ENCODE results near the gene KLHL29. TPM values are rescaled to one million over a fixed set of nuclear protein-coding genes. Genes with fewer than 3 reads are reported as not detected.

Gene KLHL29
- total and polyA plus RNA-seq, 2 donors, result 1.4 to 2.9 TPM

- 97% methylated on average over 7 of the region's 7 CpGs for WGBS
- peaks cover 0 to 7% of the 10 kb centered on the region in 2 donors for H3K9me3 ChIP-seq (ENCODE audit: control insufficient read depth in 2 of 2, insufficient read depth in 1 of 2, low read length in 1 of 2)
- no peaks in the 10 kb centered on the region for H3K36me3 ChIP-seq (ENCODE audit: control insufficient read depth in 2 of 2, insufficient read depth in 2 of 2, low read length in 1 of 2)
- no peak for DNase-seq (ENCODE audit: low read depth in 6 of 9, low spot score in 9 of 9)
- peaks cover 0 to 3% of the 10 kb centered on the region in 2 donors for H3K4me1 ChIP-seq (ENCODE audit: control insufficient read depth in 2 of 2, insufficient read depth in 2 of 2, low read length in 2 of 2)
- no peaks in the 10 kb centered on the region for H3K27me3 ChIP-seq (ENCODE audit: control insufficient read depth in 2 of 2, insufficient read depth in 1 of 2, low read length in 1 of 2)
- no peak overlapping the region for H3K4me3 ChIP-seq (ENCODE audit: low read length in 2 of 2)
- no peak overlapping the region for H3K27ac ChIP-seq (ENCODE audit: low read depth in 1 of 2, low read length in 1 of 2)
Observed at GRCh38 chr2:23675506-23675905, 290.5 kb downstream of the KLHL29 start.

DNA sequence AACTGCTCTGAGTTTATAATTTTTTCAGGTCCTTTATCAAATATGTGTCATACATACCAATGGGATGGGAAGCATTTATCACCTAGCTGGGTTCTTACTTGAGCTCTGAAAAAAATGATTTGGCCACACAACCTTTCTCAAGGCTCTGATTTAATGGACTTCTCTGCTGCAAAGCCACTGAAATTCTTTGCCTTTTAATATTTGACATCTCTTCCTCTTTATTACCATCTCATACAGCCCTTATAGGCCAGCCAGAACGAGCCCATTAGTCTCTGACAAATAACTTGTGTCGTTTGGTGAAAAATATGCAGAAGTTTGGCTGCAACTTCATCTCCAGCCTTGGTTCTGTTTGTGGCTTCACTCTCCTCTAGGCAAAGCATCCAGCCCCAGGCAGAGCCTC, 292.9 kb downstream of the KLHL29 start:
- Histone ChIP-seq H3K27me3 (ENCODE audit: control insufficient read depth in 2 of 2, insufficient read depth in 1 of 2, low read length in 1 of 2) (no peaks in the 10 kb centered on the region), H3K4me1 (ENCODE audit: control insufficient read depth in 2 of 2, insufficient read depth in 2 of 2, low read length in 2 of 2) (peaks cover 0 to 3% of the 10 kb centered on the region in 2 donors), H3K27ac (ENCODE audit: low read depth in 1 of 2, low read length in 1 of 2) (no peak overlapping the region), H3K9me3 (ENCODE audit: control insufficient read depth in 2 of 2, insufficient read depth in 1 of 2, low read length in 1 of 2) (peaks cover 0 to 7% of the 10 kb centered on the region in 2 donors), H3K36me3 (ENCODE audit: control insufficient read depth in 2 of 2, insufficient read depth in 2 of 2, low read length in 1 of 2) (no peaks in the 10 kb centered on the region), H3K4me3 (ENCODE audit: low read length in 2 of 2) (no peak overlapping the region)
- WGBS, result 86% methylated on average over 2 of the region's 2 CpGs
- no peak for DNase-seq (ENCODE audit: low read depth in 6 of 9, low spot score in 9 of 9)

DNA sequence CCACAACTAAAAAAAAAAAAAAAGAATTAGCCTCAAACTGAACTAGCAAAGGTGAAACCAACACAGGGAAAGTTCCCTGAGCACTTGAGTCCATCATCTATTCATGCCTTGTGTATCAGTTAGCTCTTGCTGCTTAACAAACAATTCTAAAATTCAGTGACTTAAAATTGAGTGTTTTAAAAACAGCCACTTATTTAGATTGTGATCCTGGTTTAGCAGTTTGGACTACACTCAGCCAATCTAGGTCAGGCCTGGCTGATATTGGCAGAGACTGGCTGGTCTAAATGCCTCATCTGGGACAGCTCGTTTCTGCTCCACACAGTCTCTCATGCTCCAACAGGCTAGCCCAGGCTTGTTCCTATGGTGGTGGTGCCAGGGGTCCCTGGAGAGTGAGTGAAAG, 294.1 kb downstream of the KLHL29 start:
- Histone ChIP-seq H3K27me3 (ENCODE audit: control insufficient read depth in 2 of 2, insufficient read depth in 1 of 2, low read length in 1 of 2) (no peaks in the 10 kb centered on the region), H3K9me3 (ENCODE audit: control insufficient read depth in 2 of 2, insufficient read depth in 1 of 2, low read length in 1 of 2) (peaks cover 0 to 7% of the 10 kb centered on the region in 2 donors), H3K36me3 (ENCODE audit: control insufficient read depth in 2 of 2, insufficient read depth in 2 of 2, low read length in 1 of 2) (no peaks in the 10 kb centered on the region), H3K27ac (ENCODE audit: low read depth in 1 of 2, low read length in 1 of 2) (no peak overlapping the region), H3K4me3 (ENCODE audit: low read length in 2 of 2) (no peak overlapping the region), H3K4me1 (ENCODE audit: control insufficient read depth in 2 of 2, insufficient read depth in 2 of 2, low read length in 2 of 2) (peaks cover 0 to 2% of the 10 kb centered on the region in 2 donors)
- no peak for DNase-seq (ENCODE audit: low read depth in 6 of 9, low spot score in 9 of 9)
- 86% methylated on average over 1 of the region's 1 CpG for WGBS

GRCh38 chr2:23680951-23681350, 296.0 kb downstream of the KLHL29 start:
- DNase-seq (ENCODE audit: low read depth in 6 of 9, low spot score in 9 of 9), result no peak
- WGBS, result 96% methylated on average over 8 of the region's 8 CpGs
- no peak overlapping the region for H3K27ac ChIP-seq (ENCODE audit: low read depth in 1 of 2, low read length in 1 of 2)
- H3K27me3 ChIP-seq (ENCODE audit: control insufficient read depth in 2 of 2, insufficient read depth in 1 of 2, low read length in 1 of 2), result peaks cover 0 to 10% of the 10 kb centered on the region in 2 donors
- H3K4me3 ChIP-seq (ENCODE audit: low read length in 2 of 2), result no peak overlapping the region
- no peaks in the 10 kb centered on the region for H3K9me3 ChIP-seq (ENCODE audit: control insufficient read depth in 2 of 2, insufficient read depth in 1 of 2, low read length in 1 of 2)
- peaks cover 0 to 6% of the 10 kb centered on the region in 2 donors for H3K4me1 ChIP-seq (ENCODE audit: control insufficient read depth in 2 of 2, insufficient read depth in 2 of 2, low read length in 2 of 2)
- no peaks in the 10 kb centered on the region for H3K36me3 ChIP-seq (ENCODE audit: control insufficient read depth in 2 of 2, insufficient read depth in 2 of 2, low read length in 1 of 2)

DNA sequence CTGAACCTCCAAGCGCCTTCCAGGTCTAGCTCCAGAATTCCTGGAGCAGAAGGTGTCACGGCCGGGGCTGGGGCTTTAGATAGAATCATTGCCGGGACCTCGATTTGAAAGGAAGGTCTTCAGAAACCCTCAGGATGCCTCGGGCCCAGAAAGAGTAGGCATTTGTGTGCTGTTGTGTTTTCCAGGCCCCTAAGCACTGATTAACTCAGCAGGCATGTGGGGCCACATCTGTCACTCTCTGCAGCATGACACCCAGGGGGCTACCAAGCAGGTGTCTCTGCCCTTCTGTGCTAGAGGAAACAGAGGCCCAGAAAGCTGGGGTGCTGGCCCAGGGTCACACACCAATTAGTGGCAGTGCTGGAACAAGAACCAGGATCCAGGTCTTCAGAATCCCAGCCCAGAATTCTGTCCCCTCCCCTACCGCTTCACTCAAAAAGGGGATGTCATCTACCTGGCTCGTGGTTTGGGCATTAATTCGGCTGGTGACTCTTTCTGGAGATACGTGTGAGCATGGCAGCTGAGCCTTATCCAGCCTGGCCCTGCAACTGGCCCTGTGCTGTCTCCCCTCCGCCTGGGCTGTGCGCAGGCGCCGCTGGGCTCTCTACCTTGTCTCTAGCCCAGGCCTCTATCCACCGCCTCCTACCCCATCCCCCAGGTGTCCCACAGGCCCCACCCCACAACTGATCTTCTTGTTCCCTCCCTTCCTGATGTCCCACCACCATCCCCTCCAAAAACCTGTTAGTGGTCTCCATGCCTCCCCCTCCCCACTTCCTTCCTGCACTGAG, 296.6 kb downstream of the KLHL29 start:
- DNase-seq (ENCODE audit: low read depth in 6 of 9, low spot score in 9 of 9), result no peak
- WGBS, result 96% methylated on average over 15 of the region's 15 CpGs
- H3K27me3 ChIP-seq (ENCODE audit: control insufficient read depth in 2 of 2, insufficient read depth in 1 of 2, low read length in 1 of 2), result peaks cover 0 to 10% of the 10 kb centered on the region in 2 donors
- H3K9me3 ChIP-seq (ENCODE audit: control insufficient read depth in 2 of 2, insufficient read depth in 1 of 2, low read length in 1 of 2), result no peaks in the 10 kb centered on the region
- no peaks in the 10 kb centered on the region for H3K36me3 ChIP-seq (ENCODE audit: control insufficient read depth in 2 of 2, insufficient read depth in 2 of 2, low read length in 1 of 2)
- no peak overlapping the region for H3K27ac ChIP-seq (ENCODE audit: low read depth in 1 of 2, low read length in 1 of 2)
- no peak overlapping the region for H3K4me3 ChIP-seq (ENCODE audit: low read length in 2 of 2)
- peaks cover 0 to 6% of the 10 kb centered on the region in 2 donors for H3K4me1 ChIP-seq (ENCODE audit: control insufficient read depth in 2 of 2, insufficient read depth in 2 of 2, low read length in 2 of 2)

GRCh38 chr2:23682481-23682880, 297.5 kb downstream of the KLHL29 start:
- DNase-seq (ENCODE audit: low read depth in 6 of 9, low spot score in 9 of 9), result no peak
- 95% methylated on average over 11 of the region's 11 CpGs for WGBS
- Histone ChIP-seq H3K27ac (ENCODE audit: low read depth in 1 of 2, low read length in 1 of 2) (no peak overlapping the region), H3K27me3 (ENCODE audit: control insufficient read depth in 2 of 2, insufficient read depth in 1 of 2, low read length in 1 of 2) (peaks cover 0 to 10% of the 10 kb centered on the region in 2 donors), H3K36me3 (ENCODE audit: control insufficient read depth in 2 of 2, insufficient read depth in 2 of 2, low read length in 1 of 2) (no peaks in the 10 kb centered on the region), H3K4me3 (ENCODE audit: low read length in 2 of 2) (no peak overlapping the region), H3K9me3 (ENCODE audit: control insufficient read depth in 2 of 2, insufficient read depth in 1 of 2, low read length in 1 of 2) (no peaks in the 10 kb centered on the region), H3K4me1 (ENCODE audit: control insufficient read depth in 2 of 2, insufficient read depth in 2 of 2, low read length in 2 of 2) (peaks cover 0 to 6% of the 10 kb centered on the region in 2 donors)

GRCh38 chr2:23683001-23683400, 298.0 kb downstream of the KLHL29 start:
- peaks cover 0 to 6% of the 10 kb centered on the region in 2 donors for H3K4me1 ChIP-seq (ENCODE audit: control insufficient read depth in 2 of 2, insufficient read depth in 2 of 2, low read length in 2 of 2)
- H3K27ac ChIP-seq (ENCODE audit: low read depth in 1 of 2, low read length in 1 of 2), result no peak overlapping the region
- DNase-seq (ENCODE audit: low read depth in 6 of 9, low spot score in 9 of 9), result no peak
- peaks cover 0 to 10% of the 10 kb centered on the region in 2 donors for H3K27me3 ChIP-seq (ENCODE audit: control insufficient read depth in 2 of 2, insufficient read depth in 1 of 2, low read length in 1 of 2)
- H3K9me3 ChIP-seq (ENCODE audit: control insufficient read depth in 2 of 2, insufficient read depth in 1 of 2, low read length in 1 of 2), result no peaks in the 10 kb centered on the region
- H3K4me3 ChIP-seq (ENCODE audit: low read length in 2 of 2), result no peak overlapping the region
- 94% methylated on average over 7 of the region's 7 CpGs for WGBS
- H3K36me3 ChIP-seq (ENCODE audit: control insufficient read depth in 2 of 2, insufficient read depth in 2 of 2, low read length in 1 of 2), result no peaks in the 10 kb centered on the region

DNA sequence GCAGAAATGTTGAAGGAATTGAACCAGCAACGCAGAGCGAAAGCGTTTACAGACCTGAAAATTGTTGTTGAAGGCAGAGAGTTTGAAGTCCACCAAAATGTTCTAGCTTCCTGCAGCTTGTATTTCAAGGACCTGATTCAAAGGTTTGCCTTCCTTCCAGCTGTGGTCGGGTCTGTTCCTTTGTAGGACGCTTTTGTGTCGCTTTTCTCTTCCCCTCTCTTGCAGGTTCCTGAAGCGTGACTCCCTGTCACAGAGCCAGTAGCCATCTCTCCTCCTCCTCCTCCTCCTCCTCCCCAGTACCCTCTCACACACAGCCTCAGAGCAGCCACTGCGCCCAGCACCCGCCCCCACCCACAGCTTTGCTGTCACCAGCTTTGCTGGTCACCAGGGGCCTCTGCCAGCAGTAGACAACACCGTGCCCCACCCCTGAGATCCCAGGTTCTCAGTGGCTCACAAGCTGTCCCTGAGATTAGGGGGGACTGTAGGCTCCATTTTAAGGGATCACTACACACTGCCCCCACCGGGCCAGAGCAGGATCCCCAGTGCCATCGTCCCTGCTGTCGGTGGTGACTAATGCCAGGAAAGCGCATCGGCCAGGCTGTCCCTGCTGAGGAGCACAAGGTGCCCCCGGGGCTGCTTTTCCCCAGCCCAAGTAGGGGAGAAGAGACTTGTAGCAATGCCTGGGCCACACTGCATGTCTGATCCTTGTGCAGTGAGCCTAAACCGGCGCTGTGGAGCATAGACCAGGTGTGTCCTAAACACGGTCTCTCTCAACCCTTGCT, 299.6 kb downstream of the KLHL29 start:
- no peak overlapping the region for H3K27ac ChIP-seq (ENCODE audit: low read depth in 1 of 2, low read length in 1 of 2)
- H3K4me3 ChIP-seq (ENCODE audit: low read length in 2 of 2), result no peak overlapping the region
- no peaks in the 10 kb centered on the region for H3K36me3 ChIP-seq (ENCODE audit: control insufficient read depth in 2 of 2, insufficient read depth in 2 of 2, low read length in 1 of 2)
- H3K9me3 ChIP-seq (ENCODE audit: control insufficient read depth in 2 of 2, insufficient read depth in 1 of 2, low read length in 1 of 2), result no peaks in the 10 kb centered on the region
- H3K4me1 ChIP-seq (ENCODE audit: control insufficient read depth in 2 of 2, insufficient read depth in 2 of 2, low read length in 2 of 2), result peaks cover 0 to 6% of the 10 kb centered on the region in 2 donors
- no peak for DNase-seq (ENCODE audit: low read depth in 6 of 9, low spot score in 9 of 9)
- 50% methylated on average over 19 of the region's 19 CpGs for WGBS
- peaks cover 0 to 10% of the 10 kb centered on the region in 2 donors for H3K27me3 ChIP-seq (ENCODE audit: control insufficient read depth in 2 of 2, insufficient read depth in 1 of 2, low read length in 1 of 2)

GRCh38 chr2:23685181-23685580, 300.2 kb downstream of the KLHL29 start:
- peaks cover 0 to 6% of the 10 kb centered on the region in 2 donors for H3K4me1 ChIP-seq (ENCODE audit: control insufficient read depth in 2 of 2, insufficient read depth in 2 of 2, low read length in 2 of 2)
- peaks cover 0 to 10% of the 10 kb centered on the region in 2 donors for H3K27me3 ChIP-seq (ENCODE audit: control insufficient read depth in 2 of 2, insufficient read depth in 1 of 2, low read length in 1 of 2)
- H3K36me3 ChIP-seq (ENCODE audit: control insufficient read depth in 2 of 2, insufficient read depth in 2 of 2, low read length in 1 of 2), result no peaks in the 10 kb centered on the region
- H3K9me3 ChIP-seq (ENCODE audit: control insufficient read depth in 2 of 2, insufficient read depth in 1 of 2, low read length in 1 of 2), result no peaks in the 10 kb centered on the region
- H3K4me3 ChIP-seq (ENCODE audit: low read length in 2 of 2), result no peak overlapping the region
- no peak overlapping the region for H3K27ac ChIP-seq (ENCODE audit: low read depth in 1 of 2, low read length in 1 of 2)
- 75% methylated on average over 12 of the region's 12 CpGs for WGBS
- DNase-seq (ENCODE audit: low read depth in 6 of 9, low spot score in 9 of 9), result no peak

Measured in thymus (tissue), 11 donors.